ENCODE data around the gene GALNT16. TPM values are rescaled to one million over a fixed set of nuclear protein-coding genes. Genes with fewer than 3 reads are reported as not detected.

GALNT16 gene
- total RNA-seq, 1 experiment from 2014 or later: 3.8 TPM

GRCh38 chr14:69224946-69225345 lies 35.0 kb upstream of the GALNT16 start:
- intact Hi-C loops (cut with micrococcal nuclease; ENCODE audit: unreplicated experiment): no loop called here
- H3K4me3 Mint-ChIP-seq (ENCODE audit: unreplicated experiment): no peak overlapping the region
- CTCF ChIA-PET: no interaction called here

GRCh38 chr14:69226178-69226577 lies 33.8 kb upstream of the GALNT16 start:
- no peak for DNase-seq
- no peak overlapping the region for H3K4me3 ChIP-seq (ENCODE audit: low read depth, low read length)
- H3K4me1 ChIP-seq: no peaks in the 10 kb centered on the region
- H3K9me3 ChIP-seq: no peaks in the 10 kb centered on the region
- no TSS peak for BruUV-seq (replicated peaks)
- TF ChIP-seq, protein P1, sequence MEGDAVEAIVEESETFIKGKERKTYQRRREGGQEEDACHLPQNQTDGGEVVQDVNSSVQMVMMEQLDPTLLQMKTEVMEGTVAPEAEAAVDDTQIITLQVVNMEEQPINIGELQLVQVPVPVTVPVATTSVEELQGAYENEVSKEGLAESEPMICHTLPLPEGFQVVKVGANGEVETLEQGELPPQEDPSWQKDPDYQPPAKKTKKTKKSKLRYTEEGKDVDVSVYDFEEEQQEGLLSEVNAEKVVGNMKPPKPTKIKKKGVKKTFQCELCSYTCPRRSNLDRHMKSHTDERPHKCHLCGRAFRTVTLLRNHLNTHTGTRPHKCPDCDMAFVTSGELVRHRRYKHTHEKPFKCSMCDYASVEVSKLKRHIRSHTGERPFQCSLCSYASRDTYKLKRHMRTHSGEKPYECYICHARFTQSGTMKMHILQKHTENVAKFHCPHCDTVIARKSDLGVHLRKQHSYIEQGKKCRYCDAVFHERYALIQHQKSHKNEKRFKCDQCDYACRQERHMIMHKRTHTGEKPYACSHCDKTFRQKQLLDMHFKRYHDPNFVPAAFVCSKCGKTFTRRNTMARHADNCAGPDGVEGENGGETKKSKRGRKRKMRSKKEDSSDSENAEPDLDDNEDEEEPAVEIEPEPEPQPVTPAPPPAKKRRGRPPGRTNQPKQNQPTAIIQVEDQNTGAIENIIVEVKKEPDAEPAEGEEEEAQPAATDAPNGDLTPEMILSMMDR (IDR thresholded peaks at IDR 0.05; ENCODE audit: insufficient read depth in 1 of 2, low read depth in 1 of 2, low read length in 1 of 2, severe bottlenecking in 1 of 2, unreplicated experiment in 1 of 2): no peak
- intact Hi-C loops (cut with micrococcal nuclease; ENCODE audit: unreplicated experiment): no loop called here
- H3K9me3 Mint-ChIP-seq (ENCODE audit: unreplicated experiment): no peaks in the 10 kb centered on the region
- H3K27ac Mint-ChIP-seq (ENCODE audit: unreplicated experiment): no peak overlapping the region
- CTCF ChIA-PET: interaction anchor here (0.7 kb wide), 1 partner anchor 174 kb away, joined by 5 read pairs; no protein-coding TSS in a partner anchor
- H3K27me3 ChIP-seq (replicated peaks; ENCODE audit: control insufficient read depth, insufficient read depth, low read length): no peaks in the 10 kb centered on the region
- POLR2A ChIA-PET: no interaction called here
- no peak overlapping the region for H3K4me3 Mint-ChIP-seq (ENCODE audit: unreplicated experiment)
- H3K27me3 Mint-ChIP-seq (ENCODE audit: insufficient read depth, unreplicated experiment): no peaks in the 10 kb centered on the region
- no peaks in the 10 kb centered on the region for H3K4me1 Mint-ChIP-seq (ENCODE audit: low read depth, unreplicated experiment)
- H3K36me3 Mint-ChIP-seq (ENCODE audit: insufficient read depth, unreplicated experiment): no peaks in the 10 kb centered on the region
- no peaks in the 10 kb centered on the region; the same call in 1 of the 2 replicates for H3K36me3 ChIP-seq (ENCODE audit: control insufficient read depth, insufficient read depth, low read length)

More at GRCh38 chr14:69224946-69225345, 35.0 kb upstream of the GALNT16 start:
- Histone ChIP-seq H3K4me3 (ENCODE audit: low read depth, low read length) (no peak overlapping the region), H3K36me3 (ENCODE audit: control insufficient read depth, insufficient read depth, low read length) (no peaks in the 10 kb centered on the region; the same call in 1 of the 2 replicates), H3K4me1 (no peaks in the 10 kb centered on the region), H3K27me3 (replicated peaks; ENCODE audit: control insufficient read depth, insufficient read depth, low read length) (no peaks in the 10 kb centered on the region), H3K9me3 (no peaks in the 10 kb centered on the region)
- H3K9me3 Mint-ChIP-seq (ENCODE audit: unreplicated experiment): no peaks in the 10 kb centered on the region
- POLR2A ChIA-PET: no interaction called here
- H3K27ac Mint-ChIP-seq (ENCODE audit: unreplicated experiment): no peak overlapping the region
- no peaks in the 10 kb centered on the region for H3K36me3 Mint-ChIP-seq (ENCODE audit: insufficient read depth, unreplicated experiment)
- no peaks in the 10 kb centered on the region for H3K27me3 Mint-ChIP-seq (ENCODE audit: insufficient read depth, unreplicated experiment)
- no peaks in the 10 kb centered on the region for H3K4me1 Mint-ChIP-seq (ENCODE audit: low read depth, unreplicated experiment)
- DNase-seq: no peak
- TF ChIP-seq, protein P1 (IDR thresholded peaks at IDR 0.05; ENCODE audit: insufficient read depth in 1 of 2, low read depth in 1 of 2, low read length in 1 of 2, severe bottlenecking in 1 of 2, unreplicated experiment in 1 of 2): no peak
- no TSS peak for BruUV-seq (replicated peaks)

GRCh38 chr14:69226736-69227135 lies 33.2 kb upstream of the GALNT16 start:
- POLR2A ChIA-PET: no interaction called here
- no TSS peak for BruUV-seq (replicated peaks)
- no peaks in the 10 kb centered on the region for H3K27me3 Mint-ChIP-seq (ENCODE audit: insufficient read depth, unreplicated experiment)

More at GRCh38 chr14:69226736-69227135, 33.2 kb upstream of the GALNT16 start:
- no peaks in the 10 kb centered on the region for H3K4me1 Mint-ChIP-seq (ENCODE audit: low read depth, unreplicated experiment)
- CTCF ChIA-PET: interaction anchor here (0.7 kb wide), 1 partner anchor 174 kb away, joined by 5 read pairs; no protein-coding TSS in a partner anchor
- Histone ChIP-seq H3K4me1 (no peaks in the 10 kb centered on the region), H3K9me3 (no peaks in the 10 kb centered on the region), H3K27me3 (replicated peaks; ENCODE audit: control insufficient read depth, insufficient read depth, low read length) (no peaks in the 10 kb centered on the region), H3K36me3 (ENCODE audit: control insufficient read depth, insufficient read depth, low read length) (no peaks in the 10 kb centered on the region; the same call in 1 of the 2 replicates), H3K4me3 (ENCODE audit: low read depth, low read length) (no peak overlapping the region)
- H3K36me3 Mint-ChIP-seq (ENCODE audit: insufficient read depth, unreplicated experiment): peaks cover 5% of the 10 kb centered on the region
- H3K4me3 Mint-ChIP-seq (ENCODE audit: unreplicated experiment): no peak overlapping the region
- no peak for DNase-seq
- intact Hi-C loops (cut with micrococcal nuclease; ENCODE audit: unreplicated experiment): no loop called here
- H3K27ac Mint-ChIP-seq (ENCODE audit: unreplicated experiment): no peak overlapping the region
- TF ChIP-seq, protein P1 (IDR thresholded peaks at IDR 0.05; ENCODE audit: insufficient read depth in 1 of 2, low read depth in 1 of 2, low read length in 1 of 2, severe bottlenecking in 1 of 2, unreplicated experiment in 1 of 2): no peak
- H3K9me3 Mint-ChIP-seq (ENCODE audit: unreplicated experiment): no peaks in the 10 kb centered on the region
